ENCODE measurements around the gene TENM4. TPM values are rescaled to one million over a fixed set of nuclear protein-coding genes. Genes with fewer than 3 reads are reported as not detected.

TENM4 gene
- total and polyA plus RNA-seq, 4 donors: 0.02 to 0.33 (median 0.14) TPM

GRCh38 chr11:79006854-79007253 lies 434.0 kb downstream of the TENM4 start:
- peaks cover 2 to 9% (median 4%) of the 10 kb centered on the region in 4 donors for H3K4me1 ChIP-seq (ENCODE audit: control insufficient read depth in 4 of 4, insufficient read depth in 4 of 4, low read length in 3 of 4)
- WGBS: 56% methylated on average over 4 of the region's 4 CpGs
- H3K27ac ChIP-seq (ENCODE audit: low read depth in 1 of 2, low read length in 2 of 2): peak overlapping the region; percentile 19 to 31
- H3K36me3 ChIP-seq (ENCODE audit: control insufficient read depth in 4 of 4, insufficient read depth in 3 of 4, low read depth in 1 of 4, low read length in 3 of 4): no peaks in the 10 kb centered on the region
- no peak for TF ChIP-seq TAF1 (conservative IDR thresholded peaks at IDR 0.05)
- TF ChIP-seq MAX (IDR thresholded peaks at IDR 0.05): peak; percentile 37
- TF ChIP-seq FOXA1 (IDR thresholded peaks at IDR 0.05): no peak
- peak in 1 of 2 donors; percentile 52 for TF ChIP-seq JUND (IDR thresholded peaks at IDR 0.05)
- TF ChIP-seq HNF4A (conservative IDR thresholded peaks at IDR 0.05): peak; percentile 94 to 95
- TF ChIP-seq YY1 (IDR thresholded peaks at IDR 0.05): peak; percentile 41
- no peak for TF ChIP-seq GABPA (IDR thresholded peaks at IDR 0.05 in 1 of 2, conservative IDR thresholded peaks at IDR 0.05 in 1 of 2)
- TF ChIP-seq EGR1 (IDR thresholded peaks at IDR 0.05; ENCODE audit: low read depth in 2 of 2): no peak
- no peak for TF ChIP-seq CTCF (IDR thresholded peaks at IDR 0.05; ENCODE audit: low read depth, low read length, missing input control)
- peak; percentile 23 for TF ChIP-seq REST (IDR thresholded peaks at IDR 0.05)
- peak in 1 of 2 donors; percentile 50 for TF ChIP-seq RXRA (IDR thresholded peaks at IDR 0.05)
- no peak for TF ChIP-seq NR2F2 (IDR thresholded peaks at IDR 0.05)
- TF ChIP-seq ATF3 (IDR thresholded peaks at IDR 0.05): no peak
- TF ChIP-seq RAD21 (IDR thresholded peaks at IDR 0.05): peak; percentile 38 to 43
- peak; percentile 85 for TF ChIP-seq SP1 (IDR thresholded peaks at IDR 0.05)
- TF ChIP-seq HNF4G (IDR thresholded peaks at IDR 0.05): peak; percentile 84
- no peak for TF ChIP-seq FOXA2 (IDR thresholded peaks at IDR 0.05)
- no peak for TF ChIP-seq ZBTB33 (IDR thresholded peaks at IDR 0.05)
- no peaks in the 10 kb centered on the region for H3K27me3 ChIP-seq (ENCODE audit: control insufficient read depth in 4 of 4, insufficient read depth in 4 of 4, low read length in 3 of 4)
- no peak for DNase-seq (ENCODE audit: low spot score)
- H3K9me3 ChIP-seq (ENCODE audit: control insufficient read depth in 4 of 4, low read length in 3 of 4): peaks cover 0 to 6% (median 0%) of the 10 kb centered on the region in 4 donors
- no peak overlapping the region for H3K4me3 ChIP-seq (ENCODE audit: low read depth in 1 of 3, low read length in 3 of 3)
- H3K9ac ChIP-seq (ENCODE audit: low read depth in 1 of 2, low read length in 2 of 2): no peak overlapping the region
